Ramos (cell line): Measurements from ENCODE around the gene SOS2.

Experiments
- in situ Hi-C: fragments of 300-500 bp; cut with MboI; formaldehyde crosslinking; loops from one replicate; pipeline ENCODE4 v1.14.3; 2022; ENCODE audit warnings: low sequenced_read_pairs; ENCODE audit not compliant: unreplicated experiment

Gene SOS2

DNA sequence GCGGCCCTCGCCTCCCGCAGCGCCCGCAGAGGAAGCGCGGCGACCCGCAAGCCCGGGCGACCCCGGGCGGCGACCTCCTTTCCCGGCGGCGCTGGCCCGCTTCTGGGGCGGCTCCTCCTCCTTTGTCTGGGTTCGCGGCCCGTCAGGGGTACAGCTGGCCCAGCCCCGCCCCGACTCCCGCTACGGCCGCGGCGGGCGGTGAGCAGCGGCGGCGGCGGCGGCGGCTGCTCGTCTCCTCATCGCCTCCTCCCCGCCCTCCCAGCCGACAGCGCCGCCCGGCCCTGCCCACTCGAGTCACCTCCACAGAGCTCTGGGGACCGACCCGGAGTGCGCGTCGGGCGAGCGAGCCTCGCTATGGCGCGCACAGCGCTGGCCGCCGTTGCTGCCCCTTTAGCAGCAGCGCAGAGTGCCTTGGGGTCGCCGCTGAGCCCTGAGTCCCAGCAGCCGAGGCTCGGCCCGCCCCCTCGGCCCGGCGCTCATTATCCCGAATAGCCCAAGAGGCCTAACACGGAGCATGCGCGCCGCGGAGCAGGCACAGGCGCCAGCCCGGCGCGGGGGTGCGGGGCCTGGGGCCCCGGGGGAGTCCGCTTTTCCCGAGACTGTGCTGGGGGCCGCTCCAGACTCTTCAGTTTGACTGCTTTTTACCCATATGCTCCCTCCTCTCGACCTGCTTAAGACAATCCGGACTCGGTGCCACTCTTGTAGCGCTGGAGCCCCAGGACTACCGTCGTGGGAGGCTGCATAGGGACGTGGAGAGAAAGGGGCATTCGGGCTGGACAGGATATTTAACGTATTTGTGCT, at the start of gene SOS2:
SOS2 (minus strand) TSS at position 104 of the 801 bp plus-strand sequence. CDS start 295 bp downstream, outside the sequence.
- in situ Hi-C loops = no loop called here

DNA sequence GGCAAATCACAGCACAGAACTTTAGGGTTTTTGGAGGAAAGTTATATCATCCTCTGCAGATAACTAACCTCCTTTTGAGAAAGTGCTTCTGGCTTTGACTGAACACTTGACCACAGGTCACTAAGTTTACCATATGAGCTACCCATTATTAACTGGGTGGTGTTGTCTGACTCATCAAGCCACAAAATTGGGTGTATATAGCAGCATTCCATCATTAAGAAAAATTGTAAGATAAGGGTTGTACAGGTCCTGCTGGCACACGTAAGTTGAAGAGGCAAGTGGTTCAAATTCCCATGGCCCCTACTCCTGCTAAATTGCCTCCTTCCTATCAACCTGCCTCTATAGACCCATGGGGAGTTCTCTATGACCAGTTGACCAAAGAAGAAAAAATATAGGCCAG, 41.1 kb upstream of the SOS2 start:
- in situ Hi-C loops = no loop called here

DNA sequence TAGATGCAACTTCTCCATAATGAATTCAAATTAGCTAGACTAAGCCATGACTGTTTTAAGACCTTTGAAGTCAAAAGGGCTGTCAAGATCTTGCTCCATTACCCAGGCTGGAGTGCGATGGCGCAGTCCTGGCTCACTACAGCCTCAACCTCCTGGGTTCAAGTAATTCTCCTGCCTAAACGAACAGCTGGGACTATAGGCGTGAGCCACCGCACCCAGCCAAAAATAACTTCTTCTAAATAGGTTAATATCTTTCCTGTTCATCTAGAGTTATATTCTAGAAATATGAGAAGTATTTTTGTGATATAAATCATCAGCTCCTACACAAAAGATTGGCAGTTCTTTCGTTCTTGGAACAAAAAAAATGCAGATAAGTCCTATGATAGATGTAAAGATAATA, 39.6 kb upstream of the SOS2 start:
- in situ Hi-C loops = no loop called here

DNA sequence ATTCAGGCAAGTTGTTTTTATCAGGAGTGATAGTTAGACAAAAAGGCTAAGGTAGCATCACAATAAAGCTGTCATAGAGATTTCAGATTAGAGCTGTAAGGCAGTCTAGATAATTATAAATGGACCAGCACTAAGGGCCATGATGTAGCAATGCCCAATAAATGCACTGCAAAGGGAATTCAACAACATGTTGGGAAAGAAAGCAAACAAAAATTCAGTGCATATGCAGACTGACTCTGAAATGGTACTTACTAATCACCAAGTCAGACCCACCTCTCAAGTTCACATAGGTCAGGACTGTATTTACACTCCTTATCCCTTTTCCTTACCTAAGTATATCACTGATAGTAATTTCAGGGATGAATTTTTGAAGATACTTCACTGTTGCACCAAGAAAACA, 33.7 kb upstream of the SOS2 start:
- in situ Hi-C loops = no loop called here

DNA sequence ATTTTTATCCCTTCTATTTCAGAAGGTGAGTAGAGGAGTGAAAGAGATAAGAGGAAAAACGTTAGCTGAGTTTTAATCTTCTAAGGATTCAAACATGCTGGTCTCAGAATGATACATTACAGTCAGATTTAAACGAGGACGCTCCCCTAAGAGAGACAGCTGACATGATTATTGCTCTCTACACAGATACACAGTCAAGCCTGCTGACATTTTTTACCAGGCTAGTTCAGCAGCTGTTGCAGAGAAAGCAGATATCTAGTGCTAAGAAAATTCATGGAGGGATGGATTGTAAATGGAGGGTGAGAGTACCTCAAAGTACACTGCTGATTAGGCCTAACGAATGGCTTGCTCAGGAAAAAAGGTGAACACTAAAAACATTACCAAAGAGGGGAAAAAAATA, 31.9 kb upstream of the SOS2 start:
- in situ Hi-C loops = no loop called here

DNA sequence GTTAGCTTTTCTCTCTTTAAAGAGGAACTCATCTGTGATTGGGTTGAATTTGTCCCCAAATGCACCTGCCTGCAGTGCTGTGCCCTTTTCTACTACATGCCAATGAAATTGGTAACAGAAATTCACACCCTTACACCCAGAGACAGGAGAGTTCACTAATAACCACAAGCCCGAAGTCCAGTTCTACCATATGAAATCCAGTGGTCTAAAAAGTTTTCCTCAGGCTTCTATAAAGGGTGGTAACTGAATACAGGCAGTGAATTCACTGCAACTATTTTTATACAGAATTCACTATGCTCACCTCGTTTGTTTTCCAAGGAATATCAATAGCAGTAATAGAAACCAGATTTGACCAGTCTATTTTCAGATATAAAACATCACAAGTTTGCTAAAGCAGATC, 31.5 kb upstream of the SOS2 start:
- in situ Hi-C loops = no loop called here

DNA sequence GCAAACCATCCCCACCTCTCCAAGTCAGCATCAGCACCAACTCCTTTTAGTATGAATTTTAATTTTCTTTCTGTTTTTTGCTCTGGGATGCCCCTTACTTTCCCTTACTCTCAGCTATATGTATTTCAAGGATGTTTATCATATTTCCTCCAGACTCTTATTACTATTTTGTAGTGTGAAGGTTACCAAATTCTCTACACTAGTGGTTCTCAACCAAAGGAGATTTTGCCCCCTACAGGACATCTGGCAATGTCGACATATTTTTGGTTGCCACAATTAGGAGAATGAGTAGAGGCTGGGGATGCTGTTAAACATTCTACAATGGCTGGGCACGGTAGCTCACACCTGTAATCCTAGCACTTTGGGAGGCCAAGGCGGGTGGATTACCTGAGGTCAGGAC, 29.1 kb upstream of the SOS2 start:
- in situ Hi-C loops = no loop called here

DNA sequence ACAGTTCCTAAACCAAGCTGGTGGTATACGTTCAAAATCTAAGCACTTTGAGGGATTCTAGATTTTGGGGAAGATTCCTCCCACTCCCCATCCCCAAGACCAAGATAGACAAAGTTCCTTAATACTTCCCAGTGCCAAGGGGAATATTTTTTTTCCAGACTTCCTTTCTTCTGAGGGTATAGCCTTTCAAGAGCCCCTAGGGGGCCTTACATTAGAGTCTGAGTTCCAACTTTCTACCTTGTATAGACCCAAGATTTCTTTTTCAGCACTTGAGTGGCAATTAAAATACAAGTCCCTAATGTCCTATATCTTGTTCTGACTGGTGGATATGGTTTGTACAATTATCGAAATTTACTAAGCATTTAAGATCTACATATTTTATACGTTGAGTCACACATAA, 28.7 kb upstream of the SOS2 start:
- in situ Hi-C loops = no loop called here

DNA sequence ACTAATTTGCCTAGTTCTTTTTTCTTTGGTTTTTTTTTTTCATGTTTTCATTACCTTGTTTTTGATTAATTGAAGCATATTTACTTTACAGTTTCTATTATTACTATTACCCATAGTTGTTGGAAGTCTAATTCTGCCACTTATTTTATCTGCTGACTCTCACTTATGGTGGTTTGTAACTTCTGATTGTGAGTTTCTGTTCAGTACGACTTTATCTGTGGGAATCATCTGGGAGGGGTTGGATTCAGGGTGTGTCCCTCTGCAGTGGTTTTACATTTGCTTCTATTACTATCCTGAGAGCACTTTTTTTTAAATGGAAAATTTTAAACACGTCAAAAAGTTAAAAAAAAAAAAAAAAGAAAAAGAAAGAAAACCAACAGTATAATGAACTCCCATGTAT, 26.4 kb upstream of the SOS2 start:
- in situ Hi-C loops = no loop called here

DNA sequence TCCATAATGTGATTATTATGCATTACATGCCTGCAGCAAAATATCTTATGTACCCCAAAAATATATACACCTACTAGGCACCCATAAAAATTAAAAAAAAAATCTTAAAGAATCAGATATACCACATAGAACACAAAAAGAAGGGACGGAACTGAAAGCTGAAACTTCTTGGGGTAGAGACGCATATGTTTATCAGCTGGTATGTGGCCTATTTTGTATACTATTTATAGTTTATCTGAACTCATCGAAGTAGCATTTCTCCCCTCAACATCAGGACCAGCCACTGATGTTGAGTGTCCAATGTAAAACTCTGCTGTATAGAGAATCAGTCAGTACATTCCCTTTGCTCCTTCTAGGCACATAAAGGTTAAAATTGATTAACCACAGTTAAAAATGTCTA, 22.9 kb upstream of the SOS2 start:
- in situ Hi-C loops = no loop called here

DNA sequence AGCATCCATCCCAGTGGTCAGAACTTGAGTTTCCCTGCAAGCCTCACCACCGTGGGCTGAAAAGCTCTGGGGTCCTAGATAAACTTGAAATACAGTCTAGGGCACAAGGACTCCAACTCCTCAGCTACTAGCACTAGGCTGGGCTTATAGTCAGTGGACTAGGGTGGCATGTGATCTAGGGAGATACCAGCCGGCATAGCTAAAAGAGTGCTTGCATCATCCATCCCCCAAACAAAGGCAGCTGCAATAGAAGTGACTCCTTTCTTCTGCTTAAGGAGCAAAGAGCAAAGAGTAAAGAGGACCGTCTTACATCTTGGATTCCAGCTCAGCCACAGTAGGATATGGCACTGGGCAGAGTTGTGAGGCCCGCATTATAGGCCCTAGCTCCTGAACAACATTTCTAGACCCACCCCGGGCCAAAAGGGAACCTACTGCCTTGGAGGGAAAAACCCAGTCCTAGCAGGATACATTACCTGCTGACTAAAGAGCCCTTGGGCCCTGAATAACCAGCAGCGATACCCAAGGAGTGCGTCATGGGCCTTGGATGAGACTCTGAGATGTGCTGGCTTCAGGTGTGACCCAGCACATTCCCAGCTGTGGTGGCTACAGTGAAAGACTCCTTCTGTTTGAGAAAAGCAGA, 17.9 kb upstream of the SOS2 start:
- in situ Hi-C loops = no loop called here

DNA sequence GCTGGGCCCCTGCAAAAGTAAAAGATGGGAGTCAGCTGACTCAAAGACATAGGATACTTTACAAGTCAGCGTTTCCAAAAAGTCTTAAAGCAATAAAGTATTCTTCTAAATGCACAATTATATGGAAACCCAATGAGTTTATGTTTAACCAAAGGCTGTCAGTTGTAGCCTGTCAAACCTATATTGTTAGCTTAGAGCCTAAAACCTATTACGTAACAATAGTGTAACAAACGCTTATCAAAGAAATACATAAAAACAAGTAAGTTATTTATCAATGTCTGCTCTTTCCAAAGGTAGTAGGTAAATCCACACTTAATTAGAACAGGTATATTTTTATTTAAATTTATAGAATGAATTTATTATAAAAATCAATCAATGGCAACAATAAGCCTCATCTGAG, 15.9 kb upstream of the SOS2 start:
- in situ Hi-C loops = no loop called here

DNA sequence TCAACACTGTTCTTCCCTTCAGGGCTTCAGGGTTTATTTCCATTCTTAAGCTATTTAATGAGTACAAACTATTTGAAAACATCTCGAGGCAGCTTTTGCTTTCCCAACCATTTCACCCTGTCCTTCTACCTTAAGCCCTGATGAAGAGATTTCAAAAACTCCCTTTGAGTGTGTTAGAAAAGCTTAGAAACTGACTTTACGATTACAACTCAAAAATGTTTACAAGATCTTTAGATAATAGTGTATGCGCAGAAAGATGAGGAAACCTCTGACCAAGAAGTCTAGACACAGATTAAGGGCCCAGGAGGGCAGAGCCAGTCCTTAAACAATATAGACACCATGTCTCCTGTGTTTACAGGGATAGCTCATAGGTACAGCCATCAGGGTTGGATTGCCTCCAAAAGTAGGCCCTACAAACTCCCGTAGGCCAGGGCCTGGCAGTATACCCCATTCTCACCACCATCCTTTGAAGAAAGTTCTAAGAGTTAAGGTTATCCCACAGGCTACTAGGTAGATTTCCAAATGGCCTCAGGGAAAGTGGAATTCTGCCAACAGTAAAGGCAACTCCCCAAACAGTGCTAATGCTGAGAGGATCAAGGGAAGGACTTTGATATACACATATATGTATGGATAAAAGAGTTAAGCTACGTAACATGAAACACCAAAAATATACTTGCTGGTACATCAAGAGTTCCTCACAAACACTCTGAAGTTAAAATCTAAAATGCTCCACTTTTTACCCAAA, 11.4 kb upstream of the SOS2 start:
- in situ Hi-C loops = no loop called here

DNA sequence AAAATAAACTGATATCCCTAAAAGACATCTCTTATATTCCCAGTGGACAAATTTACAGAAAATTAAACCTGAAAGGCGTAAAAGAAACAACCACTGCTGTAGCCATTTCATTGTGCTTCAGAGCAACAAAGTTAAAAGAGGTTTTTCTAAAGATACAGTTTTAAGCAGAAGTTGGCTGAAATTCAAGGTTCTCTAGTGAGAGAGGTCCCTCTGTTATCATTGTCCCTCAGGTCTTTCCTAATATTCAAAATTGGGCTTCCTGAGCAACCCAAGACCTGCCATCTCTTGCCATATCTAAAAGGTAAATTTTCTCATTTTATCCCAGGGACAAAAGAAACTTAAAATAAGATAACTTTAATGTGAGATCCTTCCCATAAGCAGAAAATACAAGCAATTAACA, 10.7 kb upstream of the SOS2 start:
- in situ Hi-C loops = no loop called here

DNA sequence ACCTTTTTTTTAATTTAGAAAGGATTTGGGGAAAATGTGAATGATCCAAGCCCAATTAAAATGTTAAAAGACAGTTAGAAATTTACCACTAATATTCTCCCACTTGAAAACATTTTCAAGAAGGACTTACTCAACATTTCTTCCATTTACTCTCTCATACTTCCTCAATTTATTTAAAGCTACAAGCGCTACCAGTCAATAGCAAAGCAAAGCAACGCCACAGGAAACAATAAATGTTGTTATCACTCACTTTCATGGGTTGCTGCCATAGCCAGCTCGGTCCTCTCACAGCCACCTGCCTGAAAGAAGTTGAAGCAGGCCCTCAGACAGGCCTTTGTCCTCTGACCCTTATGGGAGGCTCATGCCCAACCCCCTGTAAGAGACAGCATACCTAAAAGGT, 6.0 kb upstream of the SOS2 start:
- in situ Hi-C loops = no loop called here

DNA sequence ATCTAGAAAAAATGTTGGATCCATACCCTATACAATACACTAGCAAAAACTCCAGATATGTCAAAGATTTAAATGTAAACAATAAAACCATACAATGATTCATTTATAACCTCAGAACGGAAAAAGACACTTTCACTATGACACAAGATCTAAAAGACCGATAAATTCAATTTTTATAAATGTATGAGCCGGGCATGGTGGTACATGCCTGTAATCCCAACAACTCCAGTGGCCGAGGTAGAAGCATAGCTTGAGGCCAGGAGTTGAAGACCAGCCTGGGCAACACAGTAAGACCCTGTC, 2.5 kb upstream of the SOS2 start:
- in situ Hi-C loops = no loop called here

DNA sequence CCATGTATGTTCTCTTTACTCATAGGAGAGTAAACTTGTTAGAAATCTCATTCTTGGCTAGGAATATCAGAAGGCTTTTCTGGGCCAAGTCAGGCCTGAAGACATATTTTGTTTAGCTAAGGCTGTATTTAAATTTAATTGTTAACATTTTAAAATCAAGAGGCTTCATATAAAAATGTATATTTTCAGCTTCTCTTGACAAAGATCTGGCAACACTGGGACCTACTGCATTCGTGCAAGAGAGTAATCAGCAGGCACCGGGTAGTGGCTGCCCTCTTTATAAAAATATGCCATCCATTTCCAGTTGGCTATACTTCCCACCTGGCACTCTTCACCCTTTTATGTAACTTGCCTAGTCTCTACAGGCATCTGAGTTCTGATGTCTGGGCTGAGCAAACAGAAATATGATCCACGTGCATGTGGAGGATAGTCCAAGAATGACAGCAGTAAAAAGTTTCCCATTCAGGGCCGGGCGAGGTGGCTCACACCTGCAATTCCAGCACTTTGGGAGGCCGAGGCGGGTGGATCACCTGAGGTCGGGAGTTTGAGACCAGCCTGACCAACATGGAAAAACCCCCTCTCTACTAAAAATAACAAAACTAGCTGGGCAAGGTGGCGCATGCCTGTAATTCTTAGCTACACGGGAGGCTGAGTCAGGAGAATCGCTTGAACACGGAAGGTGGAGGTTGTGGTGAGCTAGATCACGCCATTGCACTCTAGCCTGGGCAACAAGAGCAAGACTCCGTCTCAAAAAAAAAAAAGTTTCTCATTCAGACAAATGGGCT, 2.0 kb upstream of the SOS2 start:
- in situ Hi-C loops = no loop called here

DNA sequence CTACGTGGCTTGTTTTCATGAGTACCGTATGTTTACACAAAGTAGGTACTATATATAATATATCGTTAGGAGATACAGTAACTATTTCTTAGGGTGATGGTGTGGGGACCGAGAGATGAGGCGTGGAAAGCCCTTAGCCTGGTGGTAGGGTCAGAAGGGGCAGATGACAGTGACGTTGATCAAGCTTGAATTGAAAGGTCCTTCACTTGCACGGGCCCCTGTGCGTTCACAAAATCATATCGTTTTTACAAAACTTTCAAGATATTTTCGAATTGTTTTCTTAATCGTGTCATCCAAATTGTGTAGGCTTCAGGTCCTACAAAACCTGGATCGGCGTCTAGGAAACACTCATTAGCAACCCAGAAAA, 881 bp upstream of the SOS2 start:
- in situ Hi-C loops = no loop called here

DNA sequence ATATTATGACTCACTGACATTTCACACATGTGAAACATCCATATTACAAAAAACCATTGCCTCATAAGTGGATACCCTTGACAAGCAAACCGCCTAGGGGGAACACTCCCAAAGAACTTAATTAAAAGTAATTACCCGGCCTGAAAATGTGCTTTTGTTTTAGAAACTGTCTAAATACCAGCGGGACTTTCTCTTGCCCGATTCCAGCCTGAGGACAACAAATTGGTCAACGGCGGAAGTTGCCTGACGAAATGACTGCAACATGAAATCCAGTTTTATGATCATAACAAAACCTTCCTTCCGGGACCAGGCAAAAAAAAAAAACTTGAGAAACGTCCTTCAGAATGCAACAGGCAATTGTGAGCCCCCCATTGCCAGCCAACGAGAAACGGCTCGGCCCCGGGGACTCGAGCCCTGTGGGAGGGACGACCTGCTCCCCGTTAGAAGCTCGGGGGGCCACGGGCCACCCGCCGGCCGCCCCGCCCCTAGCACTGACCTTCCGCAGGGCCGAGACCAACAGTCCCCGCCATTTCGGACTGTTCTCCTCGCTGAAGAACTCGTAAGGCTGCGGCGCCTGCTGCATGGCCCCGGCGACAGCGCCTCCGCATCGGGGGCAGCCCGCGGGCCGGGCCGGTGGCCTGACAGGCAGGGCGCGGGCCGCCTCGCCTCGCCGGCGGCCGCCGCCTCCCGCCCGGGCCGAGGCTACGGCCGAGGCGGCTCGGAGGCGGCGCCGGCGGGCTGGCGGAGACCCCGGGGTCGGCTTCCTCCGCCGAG, 490 bp downstream of the SOS2 start:
- in situ Hi-C loops = no loop called here

DNA sequence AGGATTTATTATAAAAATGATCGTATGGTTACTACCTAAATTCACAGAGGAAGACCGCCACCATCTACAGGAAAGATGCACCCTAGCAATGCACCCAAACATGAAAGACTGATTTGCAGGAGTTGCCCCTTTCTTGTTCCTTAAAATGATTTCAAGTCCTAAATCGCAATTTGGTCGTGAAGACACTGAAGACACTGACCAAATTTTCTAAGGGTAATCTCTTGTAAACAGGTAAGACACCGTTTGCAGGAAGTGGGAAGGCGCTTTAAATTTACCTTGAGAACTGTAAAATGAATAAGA, 1.0 kb downstream of the SOS2 start:
- in situ Hi-C loops = no loop called here
